Liver (tissue), 3 donors: ENCODE measurements around the gene APOA5.

Source experiments
- ATF3 ChIP-seq: IDR thresholded peaks from 2 replicates; pipeline ENCODE4 v1.6.1; 2016; ENCODE audit warnings: antibody characterized with exemption
- CTCF ChIP-seq: fragments of 150-350 bp; IDR thresholded peaks from 2 replicates; pipeline ENCODE4 v1.5.1; 2017; ENCODE audit warnings: improper control_type of control experiment, low read depth, low read length; ENCODE audit not compliant: missing input control
- JUND ChIP-seq, 2 donors: IDR thresholded peaks; 2 replicates each; pipeline ENCODE4 v1.6.1; 2016; ENCODE audit warnings: antibody characterized with exemption in 2 of 2
- MAX ChIP-seq: IDR thresholded peaks from 2 replicates; pipeline ENCODE4 v1.6.1; 2016; ENCODE audit warnings: antibody characterized with exemption
- NR2F2 ChIP-seq: IDR thresholded peaks from 2 replicates; pipeline ENCODE4 v1.6.1; 2016; ENCODE audit warnings: antibody characterized with exemption
- RAD21 ChIP-seq, 2 donors: IDR thresholded peaks; 2 replicates each; pipeline ENCODE4 v1.6.1; 2016; ENCODE audit warnings: antibody characterized with exemption in 2 of 2, mild to moderate bottlenecking in 2 of 2
- RXRA ChIP-seq, 2 donors: IDR thresholded peaks; 2 replicates each; pipeline ENCODE4 v1.6.1; 2017 to 2018; ENCODE audit warnings: antibody characterized with exemption in 2 of 2, mild to moderate bottlenecking in 1 of 2
- SP1 ChIP-seq: IDR thresholded peaks from 2 replicates; pipeline ENCODE4 v1.6.1; 2018; ENCODE audit warnings: antibody characterized with exemption, mild to moderate bottlenecking
- TAF1 ChIP-seq: conservative IDR thresholded peaks from 2 replicates; pipeline ENCODE4 v1.6.1; 2016; ENCODE audit warnings: antibody characterized with exemption, mild to moderate bottlenecking
- YY1 ChIP-seq: IDR thresholded peaks from 2 replicates; pipeline ENCODE4 v1.6.1; 2016; ENCODE audit warnings: antibody characterized with exemption, mild to moderate bottlenecking
- donor health status: healthy.
- donor health status: healthy.

- TF ChIP-seq CTCF (no peak), TAF1 (no peak), JUND (IDR thresholded peaks at IDR 0.05) (no peak), MAX (no peak), YY1 (no peak), SP1 (no peak), NR2F2 (no peak), ATF3 (no peak), RAD21 (IDR thresholded peaks at IDR 0.05) (no peak), RXRA (IDR thresholded peaks at IDR 0.05) (no peak)
These were observed 41.5 kb downstream of the APOA5 start for GRCh38 chr11:116750070-116750718.
